Progenitor cell of endocrine pancreas (in vitro differentiated cells): Measurements from ENCODE around the gene PRKCQ. TPM values are rescaled to one million over a fixed set of nuclear protein-coding genes. Genes with fewer than 3 reads are reported as not detected.
A peak's percentile ranks its signal among the peaks of the same experiment; 100 is the strongest.

Experiments used
- DNase-seq: peaks from one replicate; pipeline ENCODE4 v3.0.0; 2021; ENCODE audit warnings: low spot score; ENCODE audit not compliant: unreplicated experiment
- H3K27ac Mint-ChIP-seq: 2 replicates; pipeline ENCODE4 v1.8.0; 2021; ENCODE audit warnings: mild to moderate bottlenecking, moderate library complexity, mixed read lengths
- H3K27me3 Mint-ChIP-seq: 2 replicates; pipeline ENCODE4 v1.8.0; 2021; ENCODE audit warnings: mixed read lengths
- H3K36me3 Mint-ChIP-seq: 2 replicates; pipeline ENCODE4 v1.8.0; 2022; ENCODE audit warnings: mixed read lengths; ENCODE audit not compliant: insufficient read depth
- H3K4me1 Mint-ChIP-seq: 2 replicates; pipeline ENCODE4 v1.8.0; 2021; ENCODE audit warnings: low read depth, mixed read lengths
- H3K4me3 Mint-ChIP-seq: 2 replicates; pipeline ENCODE4 v1.8.0; 2021; ENCODE audit warnings: low read depth, mild to moderate bottlenecking, moderate library complexity, mixed read lengths
- H3K9me3 Mint-ChIP-seq: 2 replicates; pipeline ENCODE4 v1.8.0; 2021; ENCODE audit warnings: low read depth, mixed read lengths
- total RNA-seq: library from RNA; stranded (reverse); gene quantifications from 2 replicates; pipeline ENCODE4 v1.2.1, GENCODE V29; 2021
- TF ChIP-seq, protein P1 (sequence below): fragments of 200-600 bp; sonication (generic); IDR thresholded peaks from one replicate; pipeline ENCODE4 v1.5.0; 2021; ENCODE audit warnings: antibody characterized with exemption, mild to moderate bottlenecking; ENCODE audit not compliant: unreplicated experiment

Gene PRKCQ
- total RNA-seq, 1 donor from 2014 or later, result 5.6 TPM

DNA sequence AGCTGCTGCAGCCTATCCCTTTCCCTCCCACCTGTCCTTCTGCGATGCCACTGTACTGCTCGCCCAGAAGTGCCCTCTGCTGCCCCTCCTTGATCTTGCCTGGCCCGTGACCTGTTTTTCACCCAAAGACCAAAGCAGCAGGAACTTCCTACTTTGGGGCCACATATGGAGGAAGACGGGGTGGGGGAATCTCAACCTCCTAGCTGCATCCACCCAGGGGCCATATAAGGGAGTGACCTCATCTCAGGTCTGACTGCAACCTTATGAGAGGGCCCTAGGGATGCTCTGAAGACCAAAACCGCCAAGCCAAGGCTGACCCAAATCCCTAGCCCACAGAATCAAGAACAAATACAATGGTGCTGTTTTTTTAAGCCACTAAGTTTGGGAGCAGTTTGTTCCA is 15.7 kb downstream of the PRKCQ start:
- Mint-ChIP-seq H3K36me3 (no peaks in the 10 kb centered on the region), H3K27me3 (peaks cover 38% of the 10 kb centered on the region), H3K4me1 (peaks cover 9% of the 10 kb centered on the region), H3K9me3 (no peaks in the 10 kb centered on the region), H3K4me3 (no peak overlapping the region), H3K27ac (no peak overlapping the region)
- no peak for DNase-seq
- TF ChIP-seq, protein P1, sequence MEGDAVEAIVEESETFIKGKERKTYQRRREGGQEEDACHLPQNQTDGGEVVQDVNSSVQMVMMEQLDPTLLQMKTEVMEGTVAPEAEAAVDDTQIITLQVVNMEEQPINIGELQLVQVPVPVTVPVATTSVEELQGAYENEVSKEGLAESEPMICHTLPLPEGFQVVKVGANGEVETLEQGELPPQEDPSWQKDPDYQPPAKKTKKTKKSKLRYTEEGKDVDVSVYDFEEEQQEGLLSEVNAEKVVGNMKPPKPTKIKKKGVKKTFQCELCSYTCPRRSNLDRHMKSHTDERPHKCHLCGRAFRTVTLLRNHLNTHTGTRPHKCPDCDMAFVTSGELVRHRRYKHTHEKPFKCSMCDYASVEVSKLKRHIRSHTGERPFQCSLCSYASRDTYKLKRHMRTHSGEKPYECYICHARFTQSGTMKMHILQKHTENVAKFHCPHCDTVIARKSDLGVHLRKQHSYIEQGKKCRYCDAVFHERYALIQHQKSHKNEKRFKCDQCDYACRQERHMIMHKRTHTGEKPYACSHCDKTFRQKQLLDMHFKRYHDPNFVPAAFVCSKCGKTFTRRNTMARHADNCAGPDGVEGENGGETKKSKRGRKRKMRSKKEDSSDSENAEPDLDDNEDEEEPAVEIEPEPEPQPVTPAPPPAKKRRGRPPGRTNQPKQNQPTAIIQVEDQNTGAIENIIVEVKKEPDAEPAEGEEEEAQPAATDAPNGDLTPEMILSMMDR, result no peak

DNA sequence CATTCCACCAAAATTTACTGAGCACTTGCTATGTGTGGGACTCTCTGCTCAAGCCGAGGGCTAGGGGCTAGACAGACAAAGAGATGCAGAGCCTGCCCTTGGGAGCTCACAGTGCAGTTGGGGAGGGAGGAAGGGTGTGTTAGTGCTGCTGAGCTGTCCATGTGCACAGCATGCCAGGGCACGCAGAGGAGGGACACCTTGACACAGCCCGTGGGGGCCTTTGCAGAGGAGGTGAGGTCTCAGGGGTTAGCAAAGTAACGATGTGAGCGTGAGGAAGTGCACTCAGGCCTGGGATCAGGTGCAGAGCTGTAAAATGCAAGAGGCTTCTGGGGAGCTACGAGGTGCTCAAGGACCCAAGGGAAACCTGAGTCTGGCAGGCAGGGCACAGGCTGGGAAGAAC is 16.3 kb downstream of the PRKCQ start:
- Mint-ChIP-seq H3K4me1 (peaks cover 9% of the 10 kb centered on the region), H3K36me3 (no peaks in the 10 kb centered on the region), H3K4me3 (no peak overlapping the region), H3K9me3 (no peaks in the 10 kb centered on the region), H3K27ac (no peak overlapping the region), H3K27me3 (peaks cover 33% of the 10 kb centered on the region)
- DNase-seq, result no peak
- TF ChIP-seq, protein P1, result no peak

DNA sequence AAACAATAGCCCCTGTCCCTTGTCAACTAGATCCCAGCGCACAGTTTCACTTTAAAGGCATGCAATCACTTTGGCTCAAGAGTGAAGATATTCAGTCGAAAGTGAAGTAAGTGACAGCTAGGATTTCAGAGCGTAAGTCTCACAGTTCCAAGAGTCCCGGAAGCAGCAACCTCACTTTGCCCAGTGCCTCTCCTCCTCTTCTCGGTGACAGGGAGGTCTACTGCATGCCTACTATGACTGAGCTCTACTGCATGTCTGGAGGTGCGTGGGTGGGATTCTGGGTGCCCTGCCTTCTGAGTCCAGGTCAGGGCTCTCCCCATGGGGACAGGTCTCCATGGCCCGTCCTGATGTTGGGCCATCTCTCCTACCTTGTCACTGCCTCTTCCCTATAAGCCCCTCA is 17.0 kb downstream of the PRKCQ start:
- TF ChIP-seq, protein P1, result no peak
- no peak for DNase-seq
- H3K4me1 Mint-ChIP-seq, result peaks cover 9% of the 10 kb centered on the region
- H3K36me3 Mint-ChIP-seq, result no peaks in the 10 kb centered on the region
- no peak overlapping the region for H3K4me3 Mint-ChIP-seq
- H3K9me3 Mint-ChIP-seq, result no peaks in the 10 kb centered on the region
- H3K27ac Mint-ChIP-seq, result no peak overlapping the region
- peaks cover 35% of the 10 kb centered on the region for H3K27me3 Mint-ChIP-seq

DNA sequence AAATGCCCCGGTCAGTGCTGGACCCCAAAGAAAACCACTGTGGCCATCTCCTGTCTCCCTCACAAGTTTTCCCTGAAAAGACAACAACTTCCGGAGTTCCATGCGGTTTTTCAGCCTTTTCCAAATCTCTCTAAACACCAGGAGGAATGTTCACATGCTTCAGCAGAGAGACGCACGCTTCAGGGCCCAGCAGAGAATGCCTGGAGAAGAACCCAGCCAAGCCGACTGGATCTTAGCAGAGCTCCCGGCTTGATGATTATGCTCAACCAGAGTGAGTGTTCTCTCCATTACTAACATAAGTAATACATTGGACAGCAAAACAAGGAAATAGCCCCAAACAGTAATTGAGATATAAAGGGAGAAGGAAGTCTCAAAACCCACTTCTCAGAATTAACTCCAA is 17.9 kb downstream of the PRKCQ start:
- Mint-ChIP-seq H3K27me3 (peaks cover 38% of the 10 kb centered on the region), H3K36me3 (no peaks in the 10 kb centered on the region), H3K4me3 (no peak overlapping the region), H3K27ac (peak overlapping the region; percentile 51), H3K9me3 (no peaks in the 10 kb centered on the region), H3K4me1 (peaks cover 9% of the 10 kb centered on the region)
- TF ChIP-seq, protein P1, result no peak
- DNase-seq, result no peak

DNA sequence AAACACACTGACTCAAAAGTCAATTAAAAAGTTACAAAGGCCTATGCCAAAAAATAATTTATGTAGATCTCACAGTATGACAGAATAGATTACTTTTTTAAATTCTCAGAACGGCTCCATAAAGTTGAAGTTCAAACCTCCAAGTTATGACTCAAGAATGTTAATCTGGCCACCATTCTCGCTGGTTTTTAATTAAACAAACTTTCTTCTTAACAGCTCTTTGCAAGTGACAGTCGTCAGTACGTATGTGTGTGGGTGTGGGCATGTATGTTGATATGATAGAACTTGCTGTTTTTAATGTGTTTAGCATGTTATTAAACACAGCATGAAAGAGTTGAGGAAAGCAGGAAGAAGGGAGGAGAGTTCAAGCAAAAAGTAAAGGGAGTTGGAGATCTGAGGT is 18.5 kb downstream of the PRKCQ start:
- no peak overlapping the region for H3K4me3 Mint-ChIP-seq
- H3K27ac Mint-ChIP-seq, result no peak overlapping the region
- peaks cover 9% of the 10 kb centered on the region for H3K4me1 Mint-ChIP-seq
- no peak for DNase-seq
- peaks cover 36% of the 10 kb centered on the region for H3K27me3 Mint-ChIP-seq
- TF ChIP-seq, protein P1, result no peak
- H3K9me3 Mint-ChIP-seq, result no peaks in the 10 kb centered on the region
- no peaks in the 10 kb centered on the region for H3K36me3 Mint-ChIP-seq
